GM21786 (cell line): Measurements from ENCODE around the gene KHDC1.
"Not testable (repeated sequence)": the region's sequence is repeated elsewhere in the genome, so short reads cannot be mapped to it uniquely, and the experiment has no call there.

Source experiments
- ATAC-seq: cut with Tn5 transposase; IDR thresholded peaks from one replicate; pipeline ENCODE4 v1.9.1; 2021; ENCODE audit not compliant: unreplicated experiment

KHDC1 gene

GRCh38 chr6:73262671-73263569, at the start of gene KHDC1:
Gene KHDC1, minus strand, starts transcription at chr6:73263196. Its CDS starts 20,679 bp downstream, at chr6:73242517.
- ATAC-seq, result peak; percentile 90

GRCh38 chr6:73310503-73310845, 47.5 kb upstream of the KHDC1 start:
- not testable (repeated sequence) for ATAC-seq

- peak; percentile 94 for ATAC-seq
Measured at GRCh38 chr6:73309785-73310502, 46.9 kb upstream of the KHDC1 start.

- no peak for ATAC-seq
Measured at GRCh38 chr6:73309535-73309784, 46.5 kb upstream of the KHDC1 start.

- no peak for ATAC-seq
Measured at GRCh38 chr6:73308712-73309534, 45.9 kb upstream of the KHDC1 start.

- ATAC-seq, result not testable (repeated sequence)
Measured at GRCh38 chr6:73303773-73304172, 40.8 kb upstream of the KHDC1 start.

- ATAC-seq, result no peak
Measured at GRCh38 chr6:73302339-73302738, 39.3 kb upstream of the KHDC1 start.

GRCh38 chr6:73299151-73299971, 36.4 kb upstream of the KHDC1 start:
- ATAC-seq, result no peak

GRCh38 chr6:73293331-73293730, 30.3 kb upstream of the KHDC1 start:
- no peak for ATAC-seq

GRCh38 chr6:73290435-73290834, 27.4 kb upstream of the KHDC1 start:
- no peak for ATAC-seq

GRCh38 chr6:73286752-73287151, 23.8 kb upstream of the KHDC1 start:
- no peak for ATAC-seq

GRCh38 chr6:73285674-73286283, 22.8 kb upstream of the KHDC1 start:
- ATAC-seq, result no peak

GRCh38 chr6:73282871-73283270, 19.9 kb upstream of the KHDC1 start:
- ATAC-seq, result no peak

GRCh38 chr6:73281684-73282083, 18.7 kb upstream of the KHDC1 start:
- ATAC-seq, result not testable (repeated sequence)

GRCh38 chr6:73269296-73269695, 6.3 kb upstream of the KHDC1 start:
- not testable (repeated sequence) for ATAC-seq

GRCh38 chr6:73268896-73269295, 5.9 kb upstream of the KHDC1 start:
- ATAC-seq, result not testable (repeated sequence)

GRCh38 chr6:73264446-73264845, 1.4 kb upstream of the KHDC1 start:
- no peak for ATAC-seq

- no peak for ATAC-seq
Measured at GRCh38 chr6:73263570-73263909, 544 bp upstream of the KHDC1 start.

GRCh38 chr6:73258721-73259120, 4.3 kb downstream of the KHDC1 start:
- no peak for ATAC-seq

GRCh38 chr6:73254323-73254722, 8.7 kb downstream of the KHDC1 start:
- ATAC-seq, result not testable (repeated sequence)
